ENCODE data around the gene TRIM51. TPM values are rescaled to one million over a fixed set of nuclear protein-coding genes. Genes with fewer than 3 reads are reported as not detected.

The TRIM51 gene

DNA sequence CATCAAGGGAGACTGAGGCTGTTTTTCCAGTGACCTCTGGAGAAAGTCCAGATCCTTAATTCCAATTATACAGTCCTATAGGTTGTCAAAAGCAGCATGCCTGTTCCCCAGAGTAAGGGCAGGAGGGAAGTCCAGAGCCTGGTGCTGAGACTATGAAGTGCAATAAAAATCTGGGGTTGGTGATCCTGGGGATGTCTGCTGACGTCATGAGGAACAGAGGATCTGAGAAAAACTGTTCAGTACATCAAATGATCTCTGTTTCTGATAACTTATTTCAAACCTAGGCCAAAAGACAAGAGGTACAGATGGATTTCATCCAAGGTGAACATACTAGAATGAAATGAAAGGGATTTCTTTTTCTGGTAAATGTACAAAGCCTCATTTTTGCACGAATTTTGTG, 19.2 kb downstream of the TRIM51 start:
- H3K27me3 ChIP-seq (ENCODE audit: insufficient read depth, low read length, poor library complexity), result no peaks in the 10 kb centered on the region
- no peak overlapping the region for H3K4me2 ChIP-seq (ENCODE audit: low read length)
- no peak overlapping the region for H2BK5ac ChIP-seq (ENCODE audit: low read length)
- no peak overlapping the region for H3K4me3 ChIP-seq (ENCODE audit: low read length)
- H3K18ac ChIP-seq (ENCODE audit: low read length), result no peak overlapping the region
- H4K5ac ChIP-seq (ENCODE audit: low read length), result no peak overlapping the region
- H3K4ac ChIP-seq (ENCODE audit: low read depth, low read length), result no peak overlapping the region
- H3K9ac ChIP-seq (ENCODE audit: low read length), result no peak overlapping the region
- DNase-seq, result no peak
- H3K27ac ChIP-seq (ENCODE audit: low read depth, low read length), result no peak overlapping the region
- no peaks in the 10 kb centered on the region for H3K79me1 ChIP-seq (ENCODE audit: low read length)
- no peak overlapping the region for H2BK120ac ChIP-seq (ENCODE audit: low read depth, low read length)
- H2BK15ac ChIP-seq (replicated peaks; ENCODE audit: low read depth), result no peak overlapping the region
- H3K56ac ChIP-seq (ENCODE audit: low read length), result no peak overlapping the region
- no peaks in the 10 kb centered on the region for H3K36me3 ChIP-seq (ENCODE audit: control insufficient read depth, insufficient read depth, low read length)
- H2AK5ac ChIP-seq (ENCODE audit: low read length), result no peak overlapping the region
- H4K8ac ChIP-seq (ENCODE audit: low read depth, low read length), result no peak overlapping the region
- no peaks in the 10 kb centered on the region for H3K79me2 ChIP-seq (ENCODE audit: control insufficient read depth, insufficient read depth, low read length)
- H3K23ac ChIP-seq (ENCODE audit: low read length), result no peak overlapping the region
- no CpG with 5 or more reads among the region's 2 CpGs for WGBS (ENCODE audit: extremely low coverage, insufficient coverage, low lambda C conversion rate)
- H3K4me1 ChIP-seq (ENCODE audit: control insufficient read depth, low read depth, low read length), result no peaks in the 10 kb centered on the region

DNA sequence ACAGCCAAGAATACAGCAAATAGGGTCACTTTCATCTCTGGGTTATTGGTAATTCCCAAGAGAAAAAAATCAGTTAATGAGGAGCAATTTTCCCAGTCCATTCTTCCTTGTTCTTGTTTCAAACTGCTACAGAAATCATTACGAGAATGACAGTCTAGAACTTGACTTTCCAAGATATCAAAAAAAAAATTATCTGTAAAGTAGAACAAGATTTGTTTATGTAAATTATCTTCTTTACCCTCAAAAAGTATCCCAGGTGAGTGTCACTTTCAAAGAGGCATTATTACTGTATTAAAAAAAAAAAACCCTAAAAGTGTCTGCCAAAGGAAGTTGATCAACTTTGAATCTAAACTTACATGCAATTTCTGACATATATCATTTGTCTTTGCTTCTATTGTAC, 31.4 kb downstream of the TRIM51 start, which contains the start of gene OR5W2:
Gene OR5W2 (minus strand): TSS at position 101 of the 400 bp plus-strand sequence. CDS start 0 bp downstream, at position 101.
- H3K23ac ChIP-seq (ENCODE audit: low read length), result no peak within 1 kb of the TSS
- H3K56ac ChIP-seq (ENCODE audit: low read length), result no peak within 1 kb of the TSS
- H3K9ac ChIP-seq (ENCODE audit: low read length), result no peak within 1 kb of the TSS
- no peak within 1 kb of the TSS for H3K4me3 ChIP-seq (ENCODE audit: low read length)
- no peaks in the 10 kb centered on the region for H3K4me1 ChIP-seq (ENCODE audit: control insufficient read depth, low read depth, low read length)
- H3K36me3 ChIP-seq (ENCODE audit: control insufficient read depth, insufficient read depth, low read length), result no peaks in the 10 kb centered on the region
- DNase-seq, result no peak
- H2BK120ac ChIP-seq (ENCODE audit: low read depth, low read length), result no peak within 1 kb of the TSS
- H2BK5ac ChIP-seq (ENCODE audit: low read length), result no peak within 1 kb of the TSS
- H3K4ac ChIP-seq (ENCODE audit: low read depth, low read length), result no peak within 1 kb of the TSS
- no peak within 1 kb of the TSS for H3K4me2 ChIP-seq (ENCODE audit: low read length)
- no peak within 1 kb of the TSS for H2BK15ac ChIP-seq (replicated peaks; ENCODE audit: low read depth)
- no peak within 1 kb of the TSS for H4K5ac ChIP-seq (ENCODE audit: low read length)
- no peaks in the 10 kb centered on the region for H3K79me1 ChIP-seq (ENCODE audit: low read length)
- H3K27ac ChIP-seq (ENCODE audit: low read depth, low read length), result no peak within 1 kb of the TSS
- no peak within 1 kb of the TSS for H3K18ac ChIP-seq (ENCODE audit: low read length)
- H3K27me3 ChIP-seq (ENCODE audit: insufficient read depth, low read length, poor library complexity), result no peaks in the 10 kb centered on the region
- no peak within 1 kb of the TSS for H2AK5ac ChIP-seq (ENCODE audit: low read length)
- no peak within 1 kb of the TSS for H4K8ac ChIP-seq (ENCODE audit: low read depth, low read length)
- WGBS (ENCODE audit: extremely low coverage, insufficient coverage, low lambda C conversion rate), result no CpG with 5 or more reads among the region's 1 CpG
- H3K79me2 ChIP-seq (ENCODE audit: control insufficient read depth, insufficient read depth, low read length), result no peaks in the 10 kb centered on the region

DNA sequence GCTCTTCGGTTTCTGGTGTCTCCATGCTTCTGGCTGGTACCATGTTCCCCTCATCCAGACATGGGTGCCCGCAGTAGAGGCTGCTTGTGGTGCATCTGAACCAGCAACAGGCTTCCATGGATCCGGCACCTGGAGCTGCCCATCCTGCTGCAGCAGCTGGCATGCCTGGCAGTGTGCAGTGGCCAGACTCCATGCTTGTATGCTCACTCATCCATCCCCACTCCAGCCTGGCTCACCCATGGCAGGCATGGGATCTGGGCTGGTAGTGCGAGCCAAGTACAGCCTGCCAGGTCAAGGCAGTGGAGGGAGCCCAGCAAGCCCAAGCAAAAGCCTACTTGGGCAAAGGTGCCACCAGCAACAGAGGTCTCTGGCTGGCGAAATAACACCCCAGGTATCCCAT, 37.4 kb downstream of the TRIM51 start:
- Histone ChIP-seq H3K4ac (ENCODE audit: low read depth, low read length) (no peak overlapping the region), H3K79me2 (ENCODE audit: control insufficient read depth, insufficient read depth, low read length) (no peaks in the 10 kb centered on the region), H3K4me2 (ENCODE audit: low read length) (no peak overlapping the region), H3K56ac (ENCODE audit: low read length) (no peak overlapping the region), H3K4me3 (ENCODE audit: low read length) (no peak overlapping the region), H3K27me3 (ENCODE audit: insufficient read depth, low read length, poor library complexity) (no peaks in the 10 kb centered on the region), H2BK15ac (replicated peaks; ENCODE audit: low read depth) (no peak overlapping the region), H2AK5ac (ENCODE audit: low read length) (no peak overlapping the region), H3K18ac (ENCODE audit: low read length) (no peak overlapping the region), H4K8ac (ENCODE audit: low read depth, low read length) (no peak overlapping the region), H3K36me3 (ENCODE audit: control insufficient read depth, insufficient read depth, low read length) (no peaks in the 10 kb centered on the region), H2BK120ac (ENCODE audit: low read depth, low read length) (no peak overlapping the region), H3K79me1 (ENCODE audit: low read length) (no peaks in the 10 kb centered on the region), H3K4me1 (ENCODE audit: control insufficient read depth, low read depth, low read length) (no peaks in the 10 kb centered on the region), H3K9ac (ENCODE audit: low read length) (no peak overlapping the region), H4K5ac (ENCODE audit: low read length) (no peak overlapping the region), H2BK5ac (ENCODE audit: low read length) (no peak overlapping the region), H3K23ac (ENCODE audit: low read length) (no peak overlapping the region), H3K27ac (ENCODE audit: low read depth, low read length) (no peak overlapping the region)
- DNase-seq, result no peak
- WGBS (ENCODE audit: extremely low coverage, insufficient coverage, low lambda C conversion rate), result no CpG with 5 or more reads among the region's 5 CpGs

DNA sequence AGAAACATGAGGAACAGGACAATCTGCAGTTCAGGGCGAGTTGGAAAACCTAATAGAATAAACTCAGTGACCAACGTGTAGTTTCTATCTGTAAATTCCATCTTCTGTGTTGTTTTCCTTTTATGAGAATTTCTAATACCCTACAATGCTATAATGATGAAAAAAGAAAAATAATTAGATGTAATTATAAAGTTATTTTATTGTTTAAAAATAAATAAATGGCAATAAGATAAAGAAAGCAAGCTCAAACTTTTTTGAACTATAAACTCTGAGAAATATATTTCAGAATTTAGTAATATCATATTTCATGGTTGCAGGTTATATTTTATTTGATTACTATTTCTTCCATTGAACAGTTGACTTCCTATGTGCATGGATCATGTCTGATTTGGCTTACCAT, 53.2 kb downstream of the TRIM51 start, which contains the start of gene OR5I1:
Gene OR5I1 (minus strand): TSS at position 101 of the 400 bp plus-strand sequence. CDS start 0 bp downstream, at position 101.
- WGBS (ENCODE audit: extremely low coverage, insufficient coverage, low lambda C conversion rate), result no CpG with 5 or more reads among the region's 2 CpGs
- H3K27ac ChIP-seq (ENCODE audit: low read depth, low read length), result no peak within 1 kb of the TSS
- H3K56ac ChIP-seq (ENCODE audit: low read length), result no peak within 1 kb of the TSS
- H2BK5ac ChIP-seq (ENCODE audit: low read length), result no peak within 1 kb of the TSS
- no peak within 1 kb of the TSS for H3K4me2 ChIP-seq (ENCODE audit: low read length)
- no peaks in the 10 kb centered on the region for H3K79me2 ChIP-seq (ENCODE audit: control insufficient read depth, insufficient read depth, low read length)
- no peak for DNase-seq
- no peak within 1 kb of the TSS for H4K8ac ChIP-seq (ENCODE audit: low read depth, low read length)
- H3K79me1 ChIP-seq (ENCODE audit: low read length), result no peaks in the 10 kb centered on the region
- no peaks in the 10 kb centered on the region for H3K4me1 ChIP-seq (ENCODE audit: control insufficient read depth, low read depth, low read length)
- no peak within 1 kb of the TSS for H3K9ac ChIP-seq (ENCODE audit: low read length)
- H2BK15ac ChIP-seq (replicated peaks; ENCODE audit: low read depth), result no peak within 1 kb of the TSS
- no peaks in the 10 kb centered on the region for H3K27me3 ChIP-seq (ENCODE audit: insufficient read depth, low read length, poor library complexity)
- no peak within 1 kb of the TSS for H4K5ac ChIP-seq (ENCODE audit: low read length)
- no peak within 1 kb of the TSS for H3K18ac ChIP-seq (ENCODE audit: low read length)
- no peak within 1 kb of the TSS for H3K4ac ChIP-seq (ENCODE audit: low read depth, low read length)
- no peak within 1 kb of the TSS for H3K23ac ChIP-seq (ENCODE audit: low read length)
- H3K36me3 ChIP-seq (ENCODE audit: control insufficient read depth, insufficient read depth, low read length), result no peaks in the 10 kb centered on the region
- no peak within 1 kb of the TSS for H3K4me3 ChIP-seq (ENCODE audit: low read length)
- no peak within 1 kb of the TSS for H2BK120ac ChIP-seq (ENCODE audit: low read depth, low read length)
- no peak within 1 kb of the TSS for H2AK5ac ChIP-seq (ENCODE audit: low read length)

Small RNA genes within 50 kb of the gene (small RNA-seq; reads per million reads assigned to genes)
- gene AC036111.3 (ENCODE audit: insufficient read depth), result not detected
